H9 (cell line): ENCODE measurements around the gene PCSK9. TPM values are rescaled to one million over a fixed set of nuclear protein-coding genes. Genes with fewer than 3 reads are reported as not detected.

ENCODE experiments used
- DNase-seq: peaks from one replicate; pipeline ENCODE4 v3.0.0-alpha.2; 2017
- H2AFZ ChIP-seq: one replicate; pipeline ENCODE4 v1.6.1; 2013; ENCODE audit warnings: mild to moderate bottlenecking, low read length, control low read depth, moderate library complexity
- H2AK5ac ChIP-seq: 2 replicates; pipeline ENCODE4 v1.6.1; 2013; ENCODE audit warnings: low read length, control low read depth, mixed read lengths; ENCODE audit not compliant: insufficient read length
- H2BK120ac ChIP-seq: one replicate; pipeline ENCODE4 v1.6.1; 2013; ENCODE audit warnings: low read depth, mild to moderate bottlenecking, low read length, control low read depth, inconsistent platforms; ENCODE audit not compliant: poor library complexity, severe bottlenecking
- H2BK12ac ChIP-seq: 2 replicates; pipeline ENCODE4 v1.6.1; 2013; ENCODE audit warnings: low read length, control low read depth, mixed read lengths, low read depth; ENCODE audit not compliant: insufficient read length
- H2BK15ac ChIP-seq: 2 replicates; pipeline ENCODE4 v1.6.1; 2013; ENCODE audit warnings: low read depth, low read length, control low read depth
- H2BK20ac ChIP-seq: one replicate; pipeline ENCODE4 v1.6.1; 2013; ENCODE audit warnings: low read depth, mild to moderate bottlenecking, low read length, control low read depth, inconsistent platforms; ENCODE audit not compliant: poor library complexity, severe bottlenecking
- H2BK5ac ChIP-seq: 2 replicates; pipeline ENCODE4 v1.6.1; 2013; ENCODE audit warnings: low read length, control low read depth, mixed read lengths; ENCODE audit not compliant: insufficient read length
- H3K14ac ChIP-seq: 2 replicates; pipeline ENCODE4 v1.6.1; 2013; ENCODE audit warnings: low read length, control low read depth; ENCODE audit not compliant: insufficient read depth
- H3K18ac ChIP-seq: 2 replicates; pipeline ENCODE4 v1.6.1; 2013; ENCODE audit warnings: low read depth, mild to moderate bottlenecking, mixed read lengths, low read length, control low read depth; ENCODE audit not compliant: insufficient read length
- H3K23ac ChIP-seq: 2 replicates; pipeline ENCODE4 v1.6.1; 2013; ENCODE audit warnings: low read length, control low read depth, mixed read lengths, low read depth; ENCODE audit not compliant: insufficient read length
- H3K23me2 ChIP-seq: 2 replicates; pipeline ENCODE4 v1.6.1; 2013; ENCODE audit warnings: low read depth, mild to moderate bottlenecking, mixed read lengths, low read length, control low read depth; ENCODE audit not compliant: insufficient read length, poor library complexity, severe bottlenecking
- H3K27ac ChIP-seq: 2 replicates; pipeline ENCODE4 v1.5.1; 2013; ENCODE audit warnings: low read length, control low read depth, mixed read lengths, low read depth; ENCODE audit not compliant: insufficient read length
- H3K27me3 ChIP-seq: 2 replicates; pipeline ENCODE4 v1.6.1; 2013; ENCODE audit warnings: low read length, control low read depth, inconsistent platforms; ENCODE audit not compliant: insufficient read depth
- H3K4ac ChIP-seq: 2 replicates; pipeline ENCODE4 v1.6.1; 2013; ENCODE audit warnings: low read depth, mild to moderate bottlenecking, control low read depth, inconsistent platforms, low read length, moderate library complexity
- H3K4me1 ChIP-seq: 2 replicates; pipeline ENCODE4 v1.6.1; 2013; ENCODE audit warnings: low read length, control low read depth, inconsistent platforms; ENCODE audit not compliant: insufficient read depth
- H3K4me2 ChIP-seq: 2 replicates; pipeline ENCODE4 v1.6.1; 2013; ENCODE audit warnings: low read length, control low read depth, mixed read lengths; ENCODE audit not compliant: insufficient read length, insufficient read depth
- H3K56ac ChIP-seq: 2 replicates; pipeline ENCODE4 v1.6.1; 2013; ENCODE audit warnings: low read depth, mild to moderate bottlenecking, mixed read lengths, low read length, control low read depth; ENCODE audit not compliant: insufficient read length
- H3K79me1 ChIP-seq: 2 replicates; pipeline ENCODE4 v1.6.1; 2013; ENCODE audit warnings: low read depth, mild to moderate bottlenecking, moderate library complexity, low read length, control low read depth, inconsistent platforms; ENCODE audit not compliant: insufficient read depth, poor library complexity, severe bottlenecking
- H3K79me2 ChIP-seq: 2 replicates; pipeline ENCODE4 v1.6.1; 2013; ENCODE audit warnings: low read length, control low read depth, inconsistent platforms; ENCODE audit not compliant: insufficient read depth
- H3K9ac ChIP-seq: 2 replicates; pipeline ENCODE4 v1.6.1; 2013; ENCODE audit warnings: low read length, control low read depth, mixed read lengths; ENCODE audit not compliant: insufficient read length; ENCODE audit errors: extremely low read depth
- H3K9me3 ChIP-seq: one replicate; pipeline ENCODE4 v1.6.1; 2013; ENCODE audit warnings: low read depth, low read length, inconsistent platforms; ENCODE audit not compliant: control insufficient read depth
- H3T11ph ChIP-seq: one replicate; pipeline ENCODE4 v1.6.1; 2013; ENCODE audit warnings: mild to moderate bottlenecking, low read length, control low read depth, inconsistent platforms
- H4K20me1 ChIP-seq: one replicate; pipeline ENCODE4 v1.6.1; 2013; ENCODE audit not compliant: control insufficient read depth, insufficient read length, insufficient read depth
- H4K5ac ChIP-seq: 2 replicates; pipeline ENCODE4 v1.6.1; 2013; ENCODE audit warnings: low read depth, mild to moderate bottlenecking, mixed read lengths, low read length, control low read depth; ENCODE audit not compliant: insufficient read length
- H4K8ac ChIP-seq: replicated peaks from 2 replicates; pipeline ENCODE4 v1.6.1; 2013; ENCODE audit warnings: low read length, control low read depth, mixed read lengths, low read depth; ENCODE audit not compliant: insufficient read length
- H4K91ac ChIP-seq: 2 replicates; pipeline ENCODE4 v1.6.1; 2013; ENCODE audit warnings: low read depth, mild to moderate bottlenecking, moderate library complexity, mixed read lengths, low read length, control low read depth; ENCODE audit not compliant: insufficient read length
- H3K27ac Mint-ChIP-seq, 3 experiments: 2 replicates in 2 of 3; 3 replicates in 1 of 3; pipeline ENCODE4 v1.8.0; 2020 to 2021; ENCODE audit warnings: mixed read lengths in 3 of 3, mild to moderate bottlenecking in 1 of 3, moderate library complexity in 1 of 3
- H3K27me3 Mint-ChIP-seq: 2 replicates; pipeline ENCODE4 v1.8.0; 2021; ENCODE audit warnings: low read depth, mild to moderate bottlenecking, moderate library complexity, mixed read lengths
- H3K36me3 Mint-ChIP-seq, 3 experiments: 2 replicates in 2 of 3; 3 replicates in 1 of 3; pipeline ENCODE4 v1.8.0; 2020 to 2021; ENCODE audit warnings: low read depth in 3 of 3, mixed read lengths in 3 of 3; ENCODE audit not compliant: insufficient read depth in 1 of 3
- H3K4me1 Mint-ChIP-seq, 2 experiments: 2 replicates each; pipeline ENCODE4 v1.8.0; 2020; ENCODE audit warnings: mixed read lengths in 2 of 2
- H3K4me3 Mint-ChIP-seq, 2 experiments: 2 replicates in 1 of 2; 3 replicates in 1 of 2; pipeline ENCODE4 v1.8.0; 2020 to 2021; ENCODE audit warnings: mild to moderate bottlenecking in 2 of 2, mixed read lengths in 2 of 2, moderate library complexity in 1 of 2
- H3K9me3 Mint-ChIP-seq, 2 experiments: 2 replicates in 1 of 2; 3 replicates in 1 of 2; pipeline ENCODE4 v1.8.0; 2020; ENCODE audit warnings: mild to moderate bottlenecking in 2 of 2, mixed read lengths in 2 of 2, moderate library complexity in 1 of 2
- WGBS: extraction: QIAGEN DNeasy Blood & Tissue Kit; methylation state at CpG from one replicate; pipeline ENCODE4 v1.1.7; 2013; ENCODE audit warnings: missing lambda C conversion rate, low lambda C conversion rate, mixed read lengths; ENCODE audit not compliant: insufficient read length; ENCODE audit errors: extremely low coverage; 5-methylcytosine and 5-hydroxymethylcytosine counted together
- total RNA-seq: library from RNA; stranded (reverse); gene quantifications from 2 replicates; pipeline ENCODE4 v1.2.1, GENCODE V29; 2021
- TF ChIP-seq, protein P1 (sequence below): fragments of 200-600 bp; sonication (generic); conservative IDR thresholded peaks from 3 replicates; pipeline ENCODE4 v1.8.0; 2021; ENCODE audit warnings: antibody characterized with exemption, mild to moderate bottlenecking

PCSK9 gene
- total RNA-seq, 1 experiment from 2014 or later = 75.1 TPM

DNA sequence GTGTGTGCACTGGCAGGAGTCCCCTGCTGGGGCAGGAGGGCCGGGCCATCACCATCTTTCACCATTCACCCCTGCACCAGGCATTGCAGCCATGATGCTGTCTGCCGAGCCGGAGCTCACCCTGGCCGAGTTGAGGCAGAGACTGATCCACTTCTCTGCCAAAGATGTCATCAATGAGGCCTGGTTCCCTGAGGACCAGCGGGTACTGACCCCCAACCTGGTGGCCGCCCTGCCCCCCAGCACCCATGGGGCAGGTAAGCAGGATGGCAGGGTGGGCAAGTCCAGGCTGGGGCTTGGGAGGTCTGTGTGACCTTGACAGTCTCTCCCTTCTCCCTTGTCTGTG lies 18.6 kb downstream of the PCSK9 start:
- WGBS = no CpG with 5 or more reads among the region's 6 CpGs
- H3K79me2 ChIP-seq = no peaks in the 10 kb centered on the region
- H3K23ac ChIP-seq = no peak overlapping the region
- no peaks in the 10 kb centered on the region for H3K27me3 Mint-ChIP-seq
- no peak for DNase-seq
- no peak overlapping the region for H3K56ac ChIP-seq
- no peaks in the 10 kb centered on the region for H3K4me1 Mint-ChIP-seq
- no peak overlapping the region for H3K27ac ChIP-seq
- no peak overlapping the region for H3K4me3 Mint-ChIP-seq
- no peak overlapping the region for H2BK15ac ChIP-seq
- no peak overlapping the region for H4K5ac ChIP-seq
- no peak overlapping the region for H2BK20ac ChIP-seq
- H3K18ac ChIP-seq = no peak overlapping the region
- H3K9me3 ChIP-seq = no peaks in the 10 kb centered on the region
- peaks cover 14 to 70% (median 40%) of the 10 kb centered on the region in 3 experiments; a peak in 6 of 7 replicates for H3K36me3 Mint-ChIP-seq
- H3K4me1 ChIP-seq = no peaks in the 10 kb centered on the region
- no peak overlapping the region for H4K8ac ChIP-seq
- H3K4me2 ChIP-seq = no peak overlapping the region
- no peak overlapping the region for H4K91ac ChIP-seq
- H3K79me1 ChIP-seq = no peaks in the 10 kb centered on the region
- H2BK120ac ChIP-seq = no peak overlapping the region
- H3K27ac Mint-ChIP-seq = no peak overlapping the region
- peaks cover 4% of the 10 kb centered on the region for H4K20me1 ChIP-seq
- no peak overlapping the region for H2BK12ac ChIP-seq
- TF ChIP-seq, protein P1, sequence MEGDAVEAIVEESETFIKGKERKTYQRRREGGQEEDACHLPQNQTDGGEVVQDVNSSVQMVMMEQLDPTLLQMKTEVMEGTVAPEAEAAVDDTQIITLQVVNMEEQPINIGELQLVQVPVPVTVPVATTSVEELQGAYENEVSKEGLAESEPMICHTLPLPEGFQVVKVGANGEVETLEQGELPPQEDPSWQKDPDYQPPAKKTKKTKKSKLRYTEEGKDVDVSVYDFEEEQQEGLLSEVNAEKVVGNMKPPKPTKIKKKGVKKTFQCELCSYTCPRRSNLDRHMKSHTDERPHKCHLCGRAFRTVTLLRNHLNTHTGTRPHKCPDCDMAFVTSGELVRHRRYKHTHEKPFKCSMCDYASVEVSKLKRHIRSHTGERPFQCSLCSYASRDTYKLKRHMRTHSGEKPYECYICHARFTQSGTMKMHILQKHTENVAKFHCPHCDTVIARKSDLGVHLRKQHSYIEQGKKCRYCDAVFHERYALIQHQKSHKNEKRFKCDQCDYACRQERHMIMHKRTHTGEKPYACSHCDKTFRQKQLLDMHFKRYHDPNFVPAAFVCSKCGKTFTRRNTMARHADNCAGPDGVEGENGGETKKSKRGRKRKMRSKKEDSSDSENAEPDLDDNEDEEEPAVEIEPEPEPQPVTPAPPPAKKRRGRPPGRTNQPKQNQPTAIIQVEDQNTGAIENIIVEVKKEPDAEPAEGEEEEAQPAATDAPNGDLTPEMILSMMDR = no peak
- H3K14ac ChIP-seq = no peak overlapping the region
- H3K23me2 ChIP-seq = no peaks in the 10 kb centered on the region
- no peak overlapping the region for H2AK5ac ChIP-seq
- H3K27me3 ChIP-seq = no peaks in the 10 kb centered on the region
- H2BK5ac ChIP-seq = no peak overlapping the region
- no peak overlapping the region for H3T11ph ChIP-seq
- H3K9ac ChIP-seq = no peak overlapping the region
- H3K9me3 Mint-ChIP-seq = no peaks in the 10 kb centered on the region
- no peak overlapping the region for H2AFZ ChIP-seq
- H3K4ac ChIP-seq = no peak overlapping the region
